Measurements from ENCODE around the gene GPR83.
"Not testable (repeated sequence)": the region's sequence is repeated elsewhere in the genome, so short reads cannot be mapped to it uniquely, and the experiment has no call there.

Gene GPR83

GRCh38 chr11:94350850-94351563 lies 50.2 kb downstream of the GPR83 start:
- not testable (repeated sequence) for DNase-seq

DNA sequence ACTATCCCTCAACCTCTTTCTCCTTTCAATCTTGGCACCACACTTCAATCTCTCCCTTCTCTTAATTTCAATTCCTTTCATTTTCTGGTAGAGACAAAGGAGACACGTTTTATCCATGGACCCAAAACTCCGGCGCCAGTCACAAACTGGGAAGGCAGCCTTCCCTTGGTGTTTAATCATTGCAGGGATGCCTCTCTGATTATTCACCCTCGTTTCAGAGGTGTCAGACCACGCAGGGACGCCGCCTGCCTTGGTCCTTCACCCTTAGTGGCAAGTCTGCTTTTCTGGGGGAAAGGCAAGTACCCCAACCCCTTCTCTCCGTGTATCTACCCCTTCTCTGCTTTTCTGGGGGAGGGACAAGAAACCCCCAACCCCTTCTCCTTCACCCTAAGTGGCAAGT lies 54.9 kb downstream of the GPR83 start:
- DNase-seq, result not testable (repeated sequence)

DNA sequence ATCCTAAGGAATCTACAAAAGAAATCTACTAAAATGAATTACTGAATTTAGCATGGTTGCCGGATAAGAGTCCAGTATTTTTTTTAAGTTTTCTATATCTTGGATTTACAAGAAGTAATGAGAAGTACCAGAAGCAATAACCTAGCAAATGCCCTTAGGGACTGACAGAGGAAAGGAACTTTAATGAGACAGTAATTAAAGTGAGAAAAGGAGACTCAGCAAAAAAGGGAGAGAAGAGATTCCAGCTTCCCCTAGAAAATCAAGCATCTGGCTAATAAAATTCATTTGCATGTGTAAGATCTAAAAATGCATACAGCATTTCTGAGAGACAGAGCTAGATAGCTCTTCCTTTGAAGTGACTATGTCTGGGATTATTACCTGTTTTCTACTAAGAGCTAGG lies 57.7 kb downstream of the GPR83 start:
- DNase-seq, result no peak

DNA sequence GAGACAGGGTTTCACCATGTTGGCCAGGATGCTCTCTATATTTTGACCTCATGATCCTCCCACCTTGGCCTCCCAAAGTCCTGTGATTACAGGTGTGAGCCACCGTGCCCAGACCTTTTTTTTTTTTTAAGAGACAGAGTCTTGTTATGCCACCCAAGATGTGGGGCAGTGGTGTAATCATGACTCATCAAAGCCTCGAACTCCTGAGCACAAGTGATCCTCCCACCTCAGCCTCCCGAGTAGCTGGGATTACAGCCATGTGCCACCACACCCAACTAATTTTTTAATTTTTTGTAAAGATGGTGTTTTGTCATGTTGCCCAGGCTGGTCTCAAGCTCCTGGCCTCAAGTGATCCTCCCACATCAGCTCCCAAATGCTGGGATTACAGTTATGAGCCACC lies 59.0 kb downstream of the GPR83 start:
- DNase-seq, result no peak

GRCh38 chr11:94338651-94339050 lies 62.6 kb downstream of the GPR83 start:
- DNase-seq, result no peak

GRCh38 chr11:94336033-94336432 lies 65.2 kb downstream of the GPR83 start:
- no peak for DNase-seq

GRCh38 chr11:94332814-94333213 lies 68.4 kb downstream of the GPR83 start:
- DNase-seq, result no peak

DNA sequence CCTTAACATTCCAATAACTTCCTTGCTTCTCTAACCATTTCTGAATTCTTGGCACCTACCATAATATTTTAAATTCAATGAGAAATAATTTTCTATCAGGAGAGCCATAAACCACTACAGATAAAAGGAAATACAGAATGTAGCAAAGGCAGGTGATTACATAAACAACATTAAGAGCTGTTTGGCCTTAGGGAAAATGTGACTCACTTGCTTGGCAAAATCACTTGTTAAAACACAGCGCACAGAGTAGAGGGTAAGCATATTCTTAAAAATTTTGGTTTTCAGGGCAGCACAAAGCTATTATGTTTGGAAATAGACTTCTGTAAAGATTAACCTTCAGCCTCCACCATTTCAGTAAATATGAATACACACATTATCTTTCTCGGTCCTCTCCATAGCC lies 70.4 kb downstream of the GPR83 start:
- no peak for DNase-seq

DNA sequence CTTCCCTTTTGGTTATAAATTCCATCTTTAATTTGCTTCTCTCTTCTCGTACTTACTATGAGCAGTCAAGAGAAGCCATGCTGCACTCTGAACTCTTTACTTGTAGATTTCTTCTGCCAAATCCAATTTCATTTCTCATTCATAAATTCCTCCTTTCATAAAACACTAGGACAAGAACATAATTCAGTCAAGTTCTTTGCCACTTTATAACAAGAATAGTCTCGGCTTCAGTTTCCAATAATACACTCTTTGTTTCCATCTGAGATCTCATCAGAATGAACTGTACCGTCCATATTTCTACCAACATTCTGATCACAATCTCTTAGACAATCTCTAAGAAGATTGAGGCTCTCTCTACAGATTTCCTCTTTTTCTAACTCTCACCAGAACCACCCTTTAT lies 71.7 kb downstream of the GPR83 start:
- no peak for DNase-seq

DNA sequence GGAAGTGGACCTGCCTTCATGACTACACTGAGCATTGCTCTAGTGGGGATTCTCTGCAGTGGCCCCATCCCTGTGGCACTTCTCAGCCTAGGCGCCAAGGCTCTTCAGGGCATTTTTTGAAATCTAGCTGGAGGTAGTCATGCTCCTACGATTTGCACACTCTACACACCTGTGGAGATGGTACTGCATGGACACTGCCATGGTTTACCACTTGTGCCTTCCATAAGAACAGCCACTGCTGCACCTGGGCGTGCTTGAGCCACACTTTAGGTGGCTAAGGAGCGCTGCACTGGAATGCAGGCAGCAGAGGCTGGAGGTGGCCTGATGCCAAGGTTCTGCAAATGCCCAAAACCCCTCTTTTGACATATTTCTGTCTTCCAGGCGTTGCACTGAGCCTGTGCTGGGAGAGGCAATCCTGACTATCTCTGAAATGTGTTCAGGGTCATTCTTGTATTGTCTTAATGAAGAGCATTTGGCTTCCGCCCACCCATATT lies 72.6 kb downstream of the GPR83 start:
- DNase-seq, result no peak
